ENCODE data around the gene MRPS16. TPM values are rescaled to one million over a fixed set of nuclear protein-coding genes. Genes with fewer than 3 reads are reported as not detected.

The MRPS16 gene
- 135 and 189 TPM in 2 replicates for total RNA-seq (2016; rRNA removed; fragmentation: Illumina TruSeq; extraction: Trizol)
- 45.7 and 60.1 TPM in 2 replicates for total RNA-seq (2016; cell fraction: cytosol; rRNA removed; fragmentation: Illumina TruSeq; extraction: Trizol; ENCODE audit: low read depth)
- 136 and 203 TPM in 2 replicates for total RNA-seq (2016; cell fraction: insoluble cytoplasmic fraction; rRNA removed; fragmentation: Illumina TruSeq; extraction: Trizol)
- total RNA-seq (2016; cell fraction: membrane; rRNA removed; fragmentation: Illumina TruSeq; extraction: Trizol) = 93.5 and 107 TPM in 2 replicates
- total RNA-seq (2016; cell fraction: nucleus; rRNA removed; fragmentation: Illumina TruSeq; extraction: Trizol) = 46.1 and 51.7 TPM in 2 replicates
- polyA plus RNA-seq (2011; rRNA removed) = 70.1 and 70.8 TPM in 2 replicates
- polyA plus RNA-seq (2011; cell fraction: cytosol; rRNA removed) = 71.9 and 101 TPM in 2 replicates
- polyA plus RNA-seq (2011; cell fraction: nucleus; rRNA removed) = 47.7 and 52.2 TPM in 2 replicates
- 46.9 and 60.5 TPM in 2 replicates for polyA plus RNA-seq (2012)
- 72.0 and 95.9 TPM in 2 replicates for polyA plus RNA-seq (2016; cell fraction: cytosol; fragmentation: Illumina TruSeq; extraction: Trizol; ENCODE audit: low read depth)
- 178 and 185 TPM in 2 replicates for polyA plus RNA-seq (2016; cell fraction: insoluble cytoplasmic fraction; fragmentation: Illumina TruSeq; extraction: Trizol; ENCODE audit: low read depth)
- polyA plus RNA-seq (2016; cell fraction: membrane; fragmentation: Illumina TruSeq; extraction: Trizol; ENCODE audit: low read depth) = 98.6 and 105 TPM in 2 replicates
- polyA plus RNA-seq (2016; cell fraction: nucleus; fragmentation: Illumina TruSeq; extraction: Trizol; ENCODE audit: insufficient read depth, low read depth) = 94.8 and 101 TPM in 2 replicates
- polyA minus RNA-seq (2011; rRNA and poly(A)+ RNA removed; ENCODE audit: low replicate concordance) = 139 and 229 TPM in 2 replicates
- 44.1 TPM in 2 replicates for polyA minus RNA-seq (2011; cell fraction: cytosol; rRNA and poly(A)+ RNA removed)
- polyA minus RNA-seq (2011; cell fraction: nucleus; rRNA and poly(A)+ RNA removed) = 27.9 and 35.8 TPM in 2 replicates
- percentile 94 among the genes with signal in this experiment for Bru-seq, nascent RNA
- BruChase-seq, experiment 1, labeled RNA remaining after a 6-hour chase = percentile 99 among the genes with signal in this experiment
- percentile 97 among the genes with signal in this experiment for BruChase-seq, experiment 2, labeled RNA remaining after a 2-hour chase
- long read RNA-seq, experiment 1, transcript MRPS16-202 (3 exons, 2,634 nt) = major isoform, 116 of 143 reads
- long read RNA-seq, experiment 1, transcript MRPS16-201 (3 exons, 866 nt) = minor isoform, 5 of 143 reads
- long read RNA-seq, experiment 1, partial matches to known transcripts = 2 of 143 reads
- long read RNA-seq, experiment 1, other reads (novel, unspliced or antisense) = 16 of 143 reads
- long read RNA-seq, experiment 2, transcript MRPS16-202 (3 exons, 2,634 nt) = major isoform, 90 of 110 reads
- long read RNA-seq, experiment 2, transcript MRPS16-205 (3 exons, 2,580 nt) = minor isoform, 5 of 110 reads
- long read RNA-seq, experiment 2, partial matches to known transcripts = 3 of 110 reads
- long read RNA-seq, experiment 2, other reads (novel, unspliced or antisense) = 8 of 110 reads

DNA sequence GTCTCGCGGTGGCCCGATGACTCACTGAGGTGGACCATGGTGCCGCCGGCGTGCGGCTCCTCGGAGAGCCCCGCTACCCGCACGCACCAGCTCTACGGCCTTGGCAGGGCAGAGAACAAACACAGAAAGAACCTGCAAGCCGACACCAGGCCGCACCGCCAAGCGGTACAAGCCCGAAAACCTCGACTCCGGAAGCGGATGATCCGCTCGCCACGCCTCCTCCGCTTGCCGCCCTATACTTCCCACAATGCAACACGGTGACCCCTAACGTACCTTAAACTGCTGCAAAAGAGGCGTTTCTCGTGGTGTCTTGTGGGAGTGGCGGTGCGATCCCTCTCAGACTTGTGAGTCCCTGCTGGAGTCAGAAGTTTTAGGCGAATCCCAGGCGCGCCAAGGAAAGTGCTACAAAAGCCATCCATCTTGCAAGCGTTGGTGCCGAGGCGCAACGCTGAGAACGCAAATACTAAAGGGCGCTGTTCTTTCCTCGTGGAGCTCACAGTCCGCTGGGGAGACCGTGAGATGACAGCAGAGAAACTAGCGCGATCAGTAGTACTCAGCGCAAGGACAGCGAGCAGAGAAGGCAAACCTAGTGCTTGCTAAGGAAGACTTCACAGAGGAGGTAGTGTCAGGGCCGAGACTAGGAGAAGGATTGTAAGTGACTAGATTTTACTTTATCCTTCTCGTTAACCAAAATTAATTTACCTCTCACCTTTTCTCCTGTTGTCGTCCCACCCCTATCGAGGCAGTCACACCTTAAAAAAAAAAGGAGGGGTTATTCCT is at the start of gene MRPS16:
Gene MRPS16, minus strand, starts transcription at position 200 of the 780 bp plus-strand sequence. Its CDS starts 162 bp downstream, at position 38.
- peak; percentile 87 for ATAC-seq
- BruUV-seq (replicated peaks) = TSS peak; percentile 84
- Histone ChIP-seq H2AFZ (ENCODE audit: low read length) (peak within 1 kb of the TSS; percentile 42), H3K4me2 (ENCODE audit: low read depth, low read length) (peak within 1 kb of the TSS; percentile 95), H3K9ac (ENCODE audit: insufficient read depth, low read depth, low read length) (peak within 1 kb of the TSS; percentile 99), H3K9me3 (ENCODE audit: low read length) (no peaks in the 10 kb centered on the region), H3K79me2 (ENCODE audit: insufficient read depth, low read length) (peaks cover 35% of the 10 kb centered on the region), H3K27me3 (ENCODE audit: control insufficient read depth in 1 of 2, insufficient read depth in 2 of 2, low read length in 2 of 2) (no peaks in the 10 kb centered on the region; a peak in 1 of 5 replicates), H3K4me1 (ENCODE audit: insufficient read depth, low read length) (peaks cover 33% of the 10 kb centered on the region), H3K27ac (ENCODE audit: extremely low read length, insufficient read depth, low read length) (peak within 1 kb of the TSS; percentile 88), H4K20me1 (ENCODE audit: insufficient read depth, low read length) (no peaks in the 10 kb centered on the region), H3K36me3 (replicated peaks in 1 of 2; ENCODE audit: control insufficient read depth in 1 of 2, insufficient read depth in 2 of 2, low read length in 2 of 2) (peaks cover 0 to 8% of the 10 kb centered on the region in 2 experiments; a peak in 2 of 5 replicates), H3K4me3 (replicated peaks in 1 of 3; ENCODE audit: insufficient read depth in 1 of 3, low read depth in 2 of 3, low read length in 3 of 3) (peak within 1 kb of the TSS; percentile 78 to 92 (median 84))
- DNase-seq (ENCODE audit: low spot score) = peak; percentile 95
- WGBS (ENCODE audit: low lambda C conversion rate) = 0% methylated on average over 19 of the region's 51 CpGs
- POLR2A ChIA-PET = interaction anchor here (0.7 to 2.9 kb wide), 8 partner anchors 10 to 478 kb away, joined by 3 to 21 read pairs (median 4); partner anchors contain the start of genes ANXA7, CFAP70 and PPP3CB
- intact Hi-C loops (cut with micrococcal nuclease; ENCODE audit: unreplicated experiment) = no loop called here
- FAIRE-seq = peak; percentile 99
- in situ Hi-C loops (cut with HindIII; ENCODE audit: extremely low pct_ligation_motif_present, low pct_unique_long_range_greater_than_20kb) = loop anchor here (10.0 to 25.0 kb wide), 2 partner anchors 242 to 385 kb away; partner anchors contain the start of genes MYOZ1 and PPP3CB
- CTCF ChIA-PET (ENCODE audit: low intra/inter-chr PET ratio, low total read pairs) = no interaction called here
- TF ChIP-seq NFE2L1 (CRISPR knock-in tag; IDR thresholded peaks at IDR 0.05; ENCODE audit: borderline replicate concordance) (0 out of 2 replicates have a peak, but pooled peaks have one; percentile 45), HINFP (CRISPR knock-in tag; IDR thresholded peaks at IDR 0.05; ENCODE audit: low read depth) (peak; percentile 91), ZSCAN9 (CRISPR knock-in tag; IDR thresholded peaks at IDR 0.05; ENCODE audit: borderline replicate concordance) (peak; percentile 55; the same call in 1 of the 2 replicates), YY1 (IDR thresholded peaks at IDR 0.05; ENCODE audit: insufficient read depth, insufficient replicate concordance, low read depth, low read length) (peak; percentile 65), HNRNPLL (IDR thresholded peaks at IDR 0.05; ENCODE audit: low read depth, low read length, poor library complexity, severe bottlenecking) (peak; percentile 76), ZNF878 (CRISPR knock-in tag; IDR thresholded peaks at IDR 0.05) (peak; percentile 80; the same call in 1 of the 2 replicates), FOXJ3 (CRISPR knock-in tag; IDR thresholded peaks at IDR 0.05; ENCODE audit: borderline replicate concordance) (no peak), KDM3A (CRISPR knock-in tag; IDR thresholded peaks at IDR 0.05; ENCODE audit: low read depth) (peak; percentile 75)
- TF ChIP-seq, protein P1, sequence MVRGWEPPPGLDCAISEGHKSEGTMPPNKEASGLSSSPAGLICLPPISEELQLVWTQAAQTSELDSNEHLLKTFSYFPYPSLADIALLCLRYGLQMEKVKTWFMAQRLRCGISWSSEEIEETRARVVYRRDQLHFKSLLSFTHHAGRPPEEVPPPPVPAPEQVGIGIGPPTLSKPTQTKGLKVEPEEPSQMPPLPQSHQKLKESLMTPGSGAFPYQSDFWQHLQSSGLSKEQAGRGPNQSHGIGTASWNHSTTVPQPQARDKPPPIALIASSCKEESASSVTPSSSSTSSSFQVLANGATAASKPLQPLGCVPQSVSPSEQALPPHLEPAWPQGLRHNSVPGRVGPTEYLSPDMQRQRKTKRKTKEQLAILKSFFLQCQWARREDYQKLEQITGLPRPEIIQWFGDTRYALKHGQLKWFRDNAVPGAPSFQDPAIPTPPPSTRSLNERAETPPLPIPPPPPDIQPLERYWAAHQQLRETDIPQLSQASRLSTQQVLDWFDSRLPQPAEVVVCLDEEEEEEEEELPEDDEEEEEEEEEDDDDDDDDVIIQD (CRISPR knock-in tag; IDR thresholded peaks at IDR 0.05; ENCODE audit: low read depth) = peak; percentile 58; the same call in 1 of the 2 replicates
